ENCODE measurements around the gene HAAO.

DNA sequence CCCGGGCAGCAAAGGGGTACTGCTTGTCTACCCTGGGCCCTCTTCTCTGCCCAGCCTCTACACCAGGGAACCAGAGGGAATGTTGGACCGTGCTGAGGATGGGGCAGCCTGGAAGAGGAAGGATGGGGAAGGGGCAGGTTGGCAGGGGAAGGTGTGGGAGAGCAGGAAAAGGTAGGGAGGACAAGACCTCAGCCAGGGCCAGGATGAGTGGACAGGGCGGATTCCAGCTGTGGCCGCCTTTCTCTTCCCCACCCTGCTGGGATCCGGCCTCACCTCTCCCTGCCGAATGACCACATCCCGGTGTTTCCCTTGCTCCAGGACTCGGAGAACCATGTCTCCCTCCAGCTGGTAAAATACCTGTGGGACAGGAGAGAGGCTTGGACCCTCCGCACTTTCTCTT lies 8.9 kb downstream of the HAAO start:
- TF ChIP-seq POLR2A (IDR thresholded peaks at IDR 0.05), result no peak
- TF ChIP-seq, protein P1, sequence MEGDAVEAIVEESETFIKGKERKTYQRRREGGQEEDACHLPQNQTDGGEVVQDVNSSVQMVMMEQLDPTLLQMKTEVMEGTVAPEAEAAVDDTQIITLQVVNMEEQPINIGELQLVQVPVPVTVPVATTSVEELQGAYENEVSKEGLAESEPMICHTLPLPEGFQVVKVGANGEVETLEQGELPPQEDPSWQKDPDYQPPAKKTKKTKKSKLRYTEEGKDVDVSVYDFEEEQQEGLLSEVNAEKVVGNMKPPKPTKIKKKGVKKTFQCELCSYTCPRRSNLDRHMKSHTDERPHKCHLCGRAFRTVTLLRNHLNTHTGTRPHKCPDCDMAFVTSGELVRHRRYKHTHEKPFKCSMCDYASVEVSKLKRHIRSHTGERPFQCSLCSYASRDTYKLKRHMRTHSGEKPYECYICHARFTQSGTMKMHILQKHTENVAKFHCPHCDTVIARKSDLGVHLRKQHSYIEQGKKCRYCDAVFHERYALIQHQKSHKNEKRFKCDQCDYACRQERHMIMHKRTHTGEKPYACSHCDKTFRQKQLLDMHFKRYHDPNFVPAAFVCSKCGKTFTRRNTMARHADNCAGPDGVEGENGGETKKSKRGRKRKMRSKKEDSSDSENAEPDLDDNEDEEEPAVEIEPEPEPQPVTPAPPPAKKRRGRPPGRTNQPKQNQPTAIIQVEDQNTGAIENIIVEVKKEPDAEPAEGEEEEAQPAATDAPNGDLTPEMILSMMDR (IDR thresholded peaks at IDR 0.05), result no peak
